GM23338 (cell line): ENCODE data around the gene STX16. TPM values are rescaled to one million over a fixed set of nuclear protein-coding genes. Genes with fewer than 3 reads are reported as not detected.

ENCODE experiments used
- CTCF ChIP-seq, 2 experiments: fragments of 200-600 bp in 1 of 2; sonication (generic) in 1 of 2; conservative IDR thresholded peaks; 2 replicates each; pipeline versions ENCODE4 v1.5.1 to v1.6.1; 2016 to 2017; ENCODE audit warnings: antibody characterized with exemption in 2 of 2, low read depth in 2 of 2, mild to moderate bottlenecking in 2 of 2, moderate library complexity in 1 of 2
- ETS1 ChIP-seq: IDR thresholded peaks from 2 replicates; pipeline ENCODE4 v1.6.1; 2016; ENCODE audit warnings: antibody characterized with exemption
- EZH2phosphoT487 ChIP-seq: fragments of 200-600 bp; sonication (generic); IDR thresholded peaks from one replicate; pipeline ENCODE4 v1.8.1; 2018; ENCODE audit warnings: antibody characterized with exemption; ENCODE audit not compliant: unreplicated experiment
- NANOG ChIP-seq: IDR thresholded peaks from 2 replicates; pipeline ENCODE4 v1.6.1; 2016; ENCODE audit warnings: antibody characterized with exemption, borderline replicate concordance
- STAT1 ChIP-seq: IDR thresholded peaks from one replicate; pipeline ENCODE4 v1.6.1; 2016; ENCODE audit warnings: antibody characterized with exemption; ENCODE audit not compliant: unreplicated experiment
- ZNF462 ChIP-seq: fragments of 250-450 bp; sonication (Bioruptor Pico); IDR thresholded peaks from 2 replicates; pipeline ENCODE4 v1.5.0; 2020; ENCODE audit warnings: mild to moderate bottlenecking, moderate library complexity
- polyA plus RNA-seq: library from polyadenylated mRNA; unstranded; fragments of >200 nt; fragmentation: Nextera tagmentation; extraction: Ambion mirVana; gene quantifications from 2 replicates; pipeline ENCODE4 v1.2.1, GENCODE V29; 2016
- total RNA-seq: library from RNA; depleted of rRNA; stranded (reverse); fragments of >200 nt; shearing (Covaris generic); gene quantifications from 2 replicates; pipeline ENCODE4 v1.2.3, GENCODE V29; 2014

The STX16 gene
- total and polyA plus RNA-seq, 2 experiments from 2014 or later, result 31.2 to 70.5 TPM

GRCh38 chr20:58605292-58606065, 45.6 kb upstream of the STX16 start (continued):
- TF ChIP-seq ZNF462 (no peak), ETS1 (no peak), EZH2phosphoT487 (no peak), STAT1 (no peak), NANOG (no peak), CTCF (conservative IDR thresholded peaks at IDR 0.05; ENCODE audit: low read depth in 2 of 2) (no peak)
